GOT3 (cell line): ENCODE data around the gene ACSM6.

Experiments used
- DNase-seq: peaks from one replicate; lab custom pipeline; 2025; ENCODE audit warnings: mixed read lengths; lab: John Stamatoyannopoulos, UW

ACSM6 gene

GRCh38 chr10:95268438-95268837 lies 74.4 kb downstream of the ACSM6 start:
- DNase-seq = no peak

GRCh38 chr10:95273393-95274312 lies 79.6 kb downstream of the ACSM6 start:
- no peak for DNase-seq

GRCh38 chr10:95275726-95276366 lies 81.8 kb downstream of the ACSM6 start:
- DNase-seq = no peak

GRCh38 chr10:95276367-95277200 lies 82.5 kb downstream of the ACSM6 start:
- no peak for DNase-seq

GRCh38 chr10:95277201-95277570 lies 83.1 kb downstream of the ACSM6 start:
- no peak for DNase-seq

- no peak for DNase-seq
These were observed 83.6 kb downstream of the ACSM6 start for GRCh38 chr10:95277614-95278013.
